Esophagus (tissue), 2 donors: ENCODE data around the gene MEIS2. TPM values are rescaled to one million over a fixed set of nuclear protein-coding genes. Genes with fewer than 3 reads are reported as not detected.
A peak's percentile ranks its signal among the peaks of the same experiment; 100 is the strongest.

Experiments used
- H3K27ac ChIP-seq, 2 donors: one replicate each; pipeline ENCODE4 v1.5.1; 2013; ENCODE audit warnings: low read depth in 2 of 2, mild to moderate bottlenecking in 2 of 2, inconsistent platforms in 1 of 2, low read length in 1 of 2, moderate library complexity in 1 of 2
- H3K27me3 ChIP-seq, 2 donors: one replicate each; pipeline ENCODE4 v1.6.1; 2013; ENCODE audit warnings: low read length in 2 of 2, control low read depth in 1 of 2, mild to moderate bottlenecking in 1 of 2; ENCODE audit not compliant: insufficient read depth in 2 of 2, control insufficient read depth in 1 of 2
- H3K36me3 ChIP-seq, 2 donors: one replicate each; pipeline ENCODE4 v1.6.1; 2013; ENCODE audit warnings: low read length in 1 of 2; ENCODE audit not compliant: control insufficient read depth in 2 of 2, insufficient read depth in 2 of 2
- H3K4me1 ChIP-seq, 2 donors: one replicate each; pipeline ENCODE4 v1.6.1; 2013; ENCODE audit warnings: low read length in 1 of 2; ENCODE audit not compliant: control insufficient read depth in 2 of 2, insufficient read depth in 2 of 2
- H3K4me3 ChIP-seq, 2 donors: one replicate each; pipeline ENCODE4 v1.5.1; 2013; ENCODE audit warnings: low read length in 2 of 2, mild to moderate bottlenecking in 2 of 2, low read depth in 1 of 2, moderate library complexity in 1 of 2
- H3K9me3 ChIP-seq, 2 donors: one replicate each; pipeline ENCODE4 v1.6.1; 2013; ENCODE audit warnings: mild to moderate bottlenecking in 2 of 2, low read depth in 1 of 2, low read length in 1 of 2, moderate library complexity in 1 of 2; ENCODE audit not compliant: control insufficient read depth in 2 of 2, insufficient read depth in 1 of 2
- WGBS, 2 donors: extraction: QIAGEN DNeasy Blood & Tissue Kit; methylation state at CpG; one replicate each; pipeline ENCODE4 v1.1.7; 2013; 5-methylcytosine and 5-hydroxymethylcytosine counted together
- polyA plus RNA-seq, 2 donors: library from polyadenylated mRNA; stranded (reverse); fragments of 200-250 nt; gene quantifications; one replicate each; pipeline ENCODE4 v1.2.3, GENCODE V29; 2013
- donor health status: healthy with polysubstance abuse.
- donor health status: Bipolar disorder and iron deficiency.

Gene MEIS2
- polyA plus RNA-seq, 2 donors = 6.0 to 8.8 TPM

DNA sequence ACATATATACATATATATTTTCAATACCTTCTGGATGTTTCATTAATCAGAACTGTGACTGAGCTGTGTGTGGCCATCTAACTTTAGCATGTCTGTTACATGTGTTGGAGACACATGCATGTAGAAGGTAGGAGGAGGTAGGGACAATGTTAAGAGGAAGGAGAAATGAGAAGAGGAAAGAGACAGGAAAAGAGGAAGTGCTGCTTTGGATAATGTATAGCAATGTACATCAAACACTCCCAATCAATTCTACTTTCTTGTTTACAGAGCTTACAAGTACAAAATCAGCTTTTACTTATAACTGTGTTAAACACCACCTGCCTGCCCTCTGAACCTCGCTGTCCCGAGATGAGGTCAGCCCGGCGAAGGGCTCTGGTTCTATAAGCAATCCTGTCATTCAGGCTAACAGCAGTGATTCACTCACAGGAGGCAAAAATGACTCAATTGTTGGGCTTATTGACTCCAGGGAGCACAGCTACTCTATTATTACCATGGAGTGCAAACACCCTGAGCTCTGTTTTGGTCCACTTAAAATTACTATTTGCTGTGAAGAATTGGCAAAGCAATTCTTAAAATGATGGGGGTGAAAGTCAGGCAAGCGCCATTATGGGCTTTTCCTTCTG, 188.9 kb downstream of the MEIS2 start:
- Histone ChIP-seq H3K4me1 (no peaks in the 10 kb centered on the region), H3K4me3 (no peak overlapping the region), H3K27me3 (no peaks in the 10 kb centered on the region), H3K36me3 (no peaks in the 10 kb centered on the region), H3K27ac (no peak overlapping the region), H3K9me3 (no peaks in the 10 kb centered on the region)
- WGBS, 2 donors = 71 to 75% methylated on average over 5 of the region's 5 CpGs

DNA sequence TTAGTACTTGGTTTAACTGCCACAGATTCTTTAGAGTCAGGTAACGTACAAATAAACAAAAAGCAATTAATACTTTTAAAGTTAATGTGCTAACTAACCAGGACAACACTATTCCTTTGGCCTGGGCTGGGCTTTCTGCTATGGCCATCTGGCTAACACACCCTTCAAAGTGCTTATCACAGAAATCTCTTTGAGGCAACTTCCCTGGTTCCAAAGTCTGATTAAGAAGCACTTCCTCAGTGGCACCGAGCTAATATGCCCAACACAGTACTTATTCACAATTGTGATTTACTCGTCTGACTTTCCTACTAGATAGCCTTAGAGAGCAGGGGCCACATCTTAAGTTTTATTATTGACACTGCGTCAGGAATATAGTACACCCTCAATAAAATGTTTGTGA, 191.4 kb downstream of the MEIS2 start:
- Histone ChIP-seq H3K4me1 (no peaks in the 10 kb centered on the region), H3K27me3 (no peaks in the 10 kb centered on the region), H3K4me3 (no peak overlapping the region), H3K9me3 (no peaks in the 10 kb centered on the region), H3K36me3 (no peaks in the 10 kb centered on the region), H3K27ac (no peak overlapping the region)
- 87% methylated on average over 4 of the region's 4 CpGs for WGBS, 2 donors

DNA sequence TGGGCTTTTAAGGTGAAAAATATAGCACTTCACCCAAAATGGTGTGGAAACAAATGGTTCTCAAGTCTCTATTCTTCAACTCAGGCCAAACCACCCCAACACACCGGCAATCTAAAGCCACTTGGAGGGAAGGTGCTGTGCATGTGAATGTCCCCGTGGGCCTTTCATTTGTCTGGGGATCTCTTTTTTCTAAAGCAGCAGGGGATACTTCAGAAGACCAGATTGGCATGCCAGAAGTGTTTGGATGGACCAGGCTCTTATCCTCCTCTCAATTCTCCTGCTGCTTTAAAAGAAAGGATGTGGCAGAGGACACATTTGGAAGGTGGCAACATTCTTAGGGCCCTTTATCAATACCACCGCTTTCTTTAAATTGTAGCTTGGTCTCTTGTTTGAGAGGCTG, 193.1 kb downstream of the MEIS2 start:
- H3K36me3 ChIP-seq = no peaks in the 10 kb centered on the region
- 85 to 90% methylated on average over 3 of the region's 3 CpGs for WGBS, 2 donors
- no peaks in the 10 kb centered on the region for H3K4me1 ChIP-seq

DNA sequence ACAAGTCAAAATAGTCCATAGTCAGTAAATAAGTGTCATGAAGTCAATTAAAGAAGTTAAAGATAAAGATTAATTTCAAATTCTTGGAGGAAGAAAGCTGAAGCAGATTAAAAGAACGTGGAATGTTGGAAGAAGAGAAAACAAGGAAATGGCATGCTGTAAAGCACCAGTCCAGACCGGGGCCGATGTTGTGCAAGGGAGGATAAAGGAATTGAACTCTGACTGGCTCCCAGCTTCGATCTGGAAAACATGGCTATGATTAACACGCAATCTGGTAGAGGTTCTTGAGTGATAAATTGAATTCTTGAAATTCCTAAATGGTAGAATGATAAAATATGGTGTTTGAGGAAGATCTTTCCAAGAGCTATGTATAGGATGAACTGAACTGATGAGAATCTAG, 194.4 kb downstream of the MEIS2 start:
- 29 to 45% methylated on average over 5 of the region's 5 CpGs for WGBS, 2 donors
- no peaks in the 10 kb centered on the region for H3K36me3 ChIP-seq
- no peak overlapping the region for H3K27ac ChIP-seq
- H3K9me3 ChIP-seq = no peaks in the 10 kb centered on the region
- H3K4me1 ChIP-seq = no peaks in the 10 kb centered on the region
- no peaks in the 10 kb centered on the region for H3K27me3 ChIP-seq
- no peak overlapping the region for H3K4me3 ChIP-seq

More for the DNA sequence above, 193.1 kb downstream of the MEIS2 start:
- Histone ChIP-seq H3K9me3 (no peaks in the 10 kb centered on the region), H3K27me3 (no peaks in the 10 kb centered on the region), H3K4me3 (no peak overlapping the region), H3K27ac (no peak overlapping the region)

DNA sequence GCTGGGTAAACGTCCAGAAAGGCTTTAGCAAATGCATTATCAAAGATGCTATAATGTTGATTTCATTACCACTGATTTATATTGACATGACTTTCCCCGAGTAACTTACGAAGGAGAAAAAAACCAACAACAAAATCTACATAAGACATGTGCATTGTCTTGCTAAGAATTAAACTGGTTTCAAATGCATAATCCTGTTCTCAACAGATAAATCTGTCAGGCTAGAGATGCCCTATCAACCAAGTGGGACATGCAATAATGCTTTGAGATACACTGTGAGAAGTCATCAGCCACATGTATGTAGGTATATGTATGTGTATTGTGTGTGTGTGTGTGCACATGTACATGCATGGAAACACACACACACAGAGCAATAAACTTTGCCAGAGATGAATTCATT, 195.6 kb downstream of the MEIS2 start:
- no peaks in the 10 kb centered on the region for H3K4me1 ChIP-seq
- H3K9me3 ChIP-seq = no peaks in the 10 kb centered on the region
- H3K27ac ChIP-seq = no peak overlapping the region
- no peaks in the 10 kb centered on the region for H3K27me3 ChIP-seq
- WGBS, 2 donors = 40 to 44% methylated on average over 3 of the region's 3 CpGs
- no peaks in the 10 kb centered on the region for H3K36me3 ChIP-seq
- H3K4me3 ChIP-seq = no peak overlapping the region

DNA sequence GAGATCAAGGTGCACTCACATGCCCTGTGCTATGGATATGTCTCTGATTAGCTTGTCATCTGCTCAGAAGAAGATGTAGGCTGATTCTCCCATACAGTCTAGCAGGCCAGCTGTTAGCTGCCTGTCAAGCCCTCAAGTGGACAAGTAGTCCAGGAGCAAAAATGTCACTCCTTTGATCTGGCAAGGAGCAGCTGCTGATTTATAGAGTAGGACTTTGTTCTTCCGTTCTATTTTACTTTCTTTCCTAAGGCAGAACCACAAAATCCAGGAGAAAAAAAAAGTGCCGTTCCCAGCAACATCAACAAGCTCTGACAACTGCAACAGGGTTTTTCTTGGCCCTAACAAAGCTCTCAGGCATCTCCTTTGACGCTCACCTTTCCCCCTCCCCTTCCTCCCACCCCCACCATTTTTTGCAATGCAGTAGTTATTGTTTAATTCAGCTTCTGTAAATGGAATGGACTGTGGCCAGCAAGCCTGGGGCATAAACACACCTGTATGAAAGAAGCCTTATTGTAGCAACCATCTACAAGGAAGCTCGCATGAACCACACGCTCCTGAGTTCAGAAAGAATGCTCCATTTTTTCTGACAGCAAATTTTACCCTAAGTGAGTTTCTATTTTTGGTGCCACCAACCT, 196.3 kb downstream of the MEIS2 start:
- no peaks in the 10 kb centered on the region for H3K4me1 ChIP-seq
- no peak overlapping the region for H3K4me3 ChIP-seq
- no peaks in the 10 kb centered on the region for H3K9me3 ChIP-seq
- 36 to 38% methylated on average over 5 of the region's 5 CpGs for WGBS, 2 donors
- H3K27me3 ChIP-seq = no peaks in the 10 kb centered on the region
- no peaks in the 10 kb centered on the region for H3K36me3 ChIP-seq
- peak overlapping the region; percentile 44 to 65 for H3K27ac ChIP-seq

DNA sequence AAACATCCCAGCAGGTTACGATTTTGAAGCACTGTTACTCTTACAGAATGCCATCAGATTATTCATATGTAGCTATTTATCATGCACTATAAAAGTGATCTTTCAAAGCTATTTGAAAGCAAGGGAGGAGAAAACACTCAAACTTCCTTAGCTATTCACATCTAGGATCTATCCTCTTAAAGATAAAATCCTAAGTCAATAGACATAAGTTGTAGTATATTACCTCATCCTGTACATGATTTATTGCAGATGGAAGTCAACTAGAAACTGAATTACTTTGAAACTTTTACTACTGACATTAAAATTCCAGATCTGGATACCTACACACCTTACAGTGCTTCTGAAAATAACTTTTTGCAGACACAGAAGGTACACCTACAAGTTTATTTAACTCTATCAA, 197.2 kb downstream of the MEIS2 start:
- Histone ChIP-seq H3K27me3 (no peaks in the 10 kb centered on the region), H3K4me3 (no peak overlapping the region), H3K4me1 (no peaks in the 10 kb centered on the region), H3K36me3 (no peaks in the 10 kb centered on the region), H3K9me3 (no peaks in the 10 kb centered on the region), H3K27ac (no peak overlapping the region)
- WGBS, 2 donors = 40 to 42% methylated on average over 1 of the region's 1 CpG

DNA sequence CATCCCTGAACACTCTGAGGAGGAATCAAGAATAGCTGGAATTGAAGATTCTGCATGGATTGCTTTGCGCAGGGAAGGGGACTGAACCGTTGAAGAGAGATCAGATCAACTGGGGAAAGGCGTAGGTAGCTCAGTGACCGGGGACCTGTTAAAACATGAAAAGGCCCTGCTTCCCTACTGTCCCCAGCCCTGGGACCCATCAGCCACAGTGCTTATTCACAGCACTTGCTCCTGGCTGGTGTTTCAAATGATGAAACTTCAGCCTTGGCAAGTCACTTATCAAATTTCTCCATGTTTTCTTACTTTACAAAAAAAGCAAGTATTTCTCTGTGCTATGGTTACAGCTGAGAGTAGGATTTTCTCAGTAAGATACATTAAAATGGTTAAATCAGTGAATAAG, 199.3 kb downstream of the MEIS2 start:
- H3K27ac ChIP-seq = no peak overlapping the region
- no peaks in the 10 kb centered on the region for H3K9me3 ChIP-seq
- H3K4me3 ChIP-seq = no peak overlapping the region
- no peaks in the 10 kb centered on the region for H3K36me3 ChIP-seq
- WGBS, 2 donors = 76 to 78% methylated on average over 4 of the region's 4 CpGs
- H3K4me1 ChIP-seq = no peaks in the 10 kb centered on the region
- no peaks in the 10 kb centered on the region for H3K27me3 ChIP-seq

DNA sequence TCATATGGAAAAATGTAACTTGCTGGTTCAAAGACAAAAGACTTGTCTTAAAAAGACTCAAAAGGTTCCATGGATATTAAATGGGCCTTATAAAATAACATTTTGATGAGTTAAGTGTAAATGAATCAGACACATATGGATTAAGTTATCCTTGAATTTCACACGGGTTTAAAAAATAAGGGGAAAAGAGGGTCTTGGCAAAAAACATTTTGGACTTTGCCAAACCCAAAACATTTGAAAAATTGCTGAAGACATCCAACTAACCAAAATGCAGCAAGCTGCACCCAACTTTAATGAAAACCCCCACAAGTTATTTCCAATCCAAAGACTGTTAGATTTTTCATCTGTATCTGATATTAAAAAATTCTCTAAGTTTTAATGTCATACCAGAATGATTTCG, 200.7 kb downstream of the MEIS2 start:
- Histone ChIP-seq H3K27me3 (no peaks in the 10 kb centered on the region), H3K27ac (no peak overlapping the region), H3K9me3 (no peaks in the 10 kb centered on the region), H3K4me3 (no peak overlapping the region), H3K36me3 (no peaks in the 10 kb centered on the region), H3K4me1 (no peaks in the 10 kb centered on the region)
- 67 to 76% methylated on average over 2 of the region's 2 CpGs for WGBS, 2 donors

DNA sequence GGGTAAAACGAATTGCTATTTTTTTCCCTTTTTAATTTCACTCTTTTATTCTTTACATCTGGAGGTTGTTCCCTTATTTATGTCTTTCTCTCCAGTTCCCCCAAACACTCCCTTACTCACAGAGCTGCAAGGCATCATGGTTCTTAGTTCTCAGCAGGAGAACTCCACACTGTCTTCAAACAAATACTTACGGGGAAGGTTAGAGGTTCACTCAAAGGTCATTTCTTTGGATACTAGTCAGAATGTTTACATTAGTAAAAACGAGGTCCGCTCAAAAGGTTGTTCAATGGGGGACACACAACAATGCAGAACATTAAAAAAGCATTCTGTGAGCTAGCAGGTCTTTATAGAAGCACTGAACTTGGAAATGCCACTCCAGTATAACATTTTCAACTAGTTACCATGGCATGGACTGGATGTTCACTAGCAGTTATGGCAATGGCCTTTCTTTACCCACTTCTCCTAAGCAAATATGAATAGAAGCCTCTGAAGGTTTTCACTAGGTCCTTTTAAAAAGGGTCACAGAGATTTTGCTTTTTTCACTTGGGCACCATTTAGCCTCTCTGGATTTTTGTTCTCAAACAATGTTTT, 201.7 kb downstream of the MEIS2 start:
- Histone ChIP-seq H3K4me3 (no peak overlapping the region), H3K36me3 (no peaks in the 10 kb centered on the region), H3K27ac (no peak overlapping the region), H3K9me3 (no peaks in the 10 kb centered on the region), H3K4me1 (no peaks in the 10 kb centered on the region), H3K27me3 (no peaks in the 10 kb centered on the region)
- WGBS, 2 donors = 62 to 63% methylated on average over 4 of the region's 4 CpGs
